Activated CD8-positive, alpha-beta memory T cell treated with anti-CD3 and anti-CD28 coated beads for 48 hours (primary cell): ENCODE results near the gene NCBP2.
A peak's percentile ranks its signal among the peaks of the same experiment; 100 is the strongest.

Experiments
- DNase-seq, 3 experiments: peaks; one replicate each; pipeline ENCODE4 v3.0.0-alpha.2; 2020; ENCODE audit warnings: low read depth in 2 of 3, low spot score in 2 of 3

Gene NCBP2

DNA sequence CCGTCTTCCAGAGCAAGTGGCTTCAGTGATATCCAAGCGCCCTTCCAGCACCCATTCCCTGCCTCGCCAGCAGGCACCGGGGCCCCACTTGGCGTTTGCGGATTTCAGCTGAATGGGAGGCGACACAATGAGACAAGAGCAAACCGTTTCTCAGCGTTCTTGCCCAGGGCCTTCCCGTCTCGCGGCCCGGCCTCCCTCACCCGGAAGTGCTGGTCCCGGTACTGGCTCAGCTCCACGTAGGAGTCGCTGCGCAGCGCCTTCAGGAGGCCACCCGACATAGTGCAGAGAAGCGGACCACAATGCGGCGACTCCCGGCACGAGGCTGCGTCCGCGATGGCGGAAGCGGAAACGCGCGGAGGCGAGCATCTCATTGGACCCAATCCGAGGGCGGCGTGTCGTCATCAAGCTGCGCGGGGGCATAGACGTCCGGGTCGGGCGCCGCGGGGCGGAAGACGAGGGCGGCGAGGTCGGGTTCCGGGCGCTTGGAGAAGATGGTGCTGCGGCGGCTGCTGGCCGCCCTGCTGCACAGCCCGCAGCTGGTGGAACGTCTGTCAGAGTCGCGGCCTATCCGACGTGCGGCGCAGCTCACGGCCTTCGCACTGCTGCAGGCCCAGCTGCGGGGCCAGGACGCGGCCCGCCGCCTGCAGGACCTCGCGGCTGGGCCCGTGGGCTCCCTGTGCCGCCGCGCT is at the start of gene NCBP2:
Gene NCBP2, minus strand, starts transcription at position 303 of the 689 bp plus-strand sequence. Its CDS starts 25 bp downstream, at position 278.
- peak; percentile 99 to 100 (median 100) for DNase-seq

DNA sequence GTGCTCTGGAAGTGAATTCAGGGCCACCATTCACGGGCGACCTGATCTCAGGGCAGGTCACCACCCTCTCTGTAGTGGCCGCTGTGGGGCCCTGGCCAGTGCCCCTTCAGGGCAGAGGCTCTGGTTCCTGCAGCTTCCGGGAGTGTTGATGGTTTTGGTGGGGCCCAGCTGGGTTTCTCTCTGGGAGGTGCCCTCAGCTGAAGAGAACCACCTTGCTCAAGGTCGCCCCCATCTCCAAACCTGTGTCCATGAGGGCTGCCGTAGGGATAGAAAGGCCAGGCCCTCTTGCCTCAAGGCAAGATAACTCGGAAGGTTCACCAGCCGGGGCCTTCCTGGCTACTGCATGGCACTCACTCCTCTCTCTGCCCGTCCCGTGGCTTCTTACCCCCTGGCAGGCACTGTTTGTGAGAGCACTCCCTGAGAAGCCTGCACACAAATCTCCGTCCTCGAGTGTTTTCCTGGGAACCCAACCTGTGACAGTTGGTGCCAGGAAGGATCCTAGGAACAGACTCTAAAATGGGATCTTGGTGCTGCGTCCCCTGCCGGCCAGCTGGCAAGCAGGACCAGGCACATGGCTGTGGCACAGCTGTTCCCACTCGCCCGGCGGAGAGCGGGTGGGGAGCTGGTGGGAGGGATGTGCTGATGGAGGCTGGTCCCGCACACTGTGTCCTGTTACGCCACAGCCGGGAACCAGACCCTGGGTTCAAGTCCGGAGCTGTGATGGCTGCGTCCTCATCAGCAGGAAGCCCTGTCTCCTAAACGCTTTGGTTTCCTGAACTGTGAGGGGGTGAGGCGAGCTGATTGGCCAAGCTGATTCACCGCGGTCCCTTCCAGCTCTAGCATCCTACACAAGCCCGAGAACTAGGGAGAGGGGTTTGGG is 49.5 kb upstream of the NCBP2 start:
- no peak for DNase-seq

DNA sequence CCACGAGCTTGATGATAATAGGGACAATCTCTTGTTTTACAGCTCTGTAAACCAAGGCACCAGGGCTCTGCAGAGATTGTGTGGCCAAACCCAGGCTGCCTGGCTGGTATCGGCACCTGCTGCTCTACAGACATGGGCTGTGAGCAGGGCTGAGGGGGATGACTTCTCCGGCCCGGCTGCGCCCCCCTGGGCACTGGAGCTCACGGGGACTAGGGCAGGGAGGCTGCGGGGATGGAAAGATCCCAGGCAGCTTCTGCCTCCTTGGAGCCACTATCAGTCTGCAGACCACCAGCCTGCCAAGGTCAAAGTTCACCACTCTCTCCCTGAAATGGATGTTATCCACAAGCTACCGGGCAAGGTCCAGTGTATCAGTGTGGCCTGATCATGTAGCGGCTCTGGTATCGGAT is 48.3 kb upstream of the NCBP2 start:
- DNase-seq = no peak

GRCh38 chr3:196989721-196990262 is 47.5 kb upstream of the NCBP2 start:
- no peak for DNase-seq

GRCh38 chr3:196988241-196989029 is 46.1 kb upstream of the NCBP2 start:
- DNase-seq = no peak

DNA sequence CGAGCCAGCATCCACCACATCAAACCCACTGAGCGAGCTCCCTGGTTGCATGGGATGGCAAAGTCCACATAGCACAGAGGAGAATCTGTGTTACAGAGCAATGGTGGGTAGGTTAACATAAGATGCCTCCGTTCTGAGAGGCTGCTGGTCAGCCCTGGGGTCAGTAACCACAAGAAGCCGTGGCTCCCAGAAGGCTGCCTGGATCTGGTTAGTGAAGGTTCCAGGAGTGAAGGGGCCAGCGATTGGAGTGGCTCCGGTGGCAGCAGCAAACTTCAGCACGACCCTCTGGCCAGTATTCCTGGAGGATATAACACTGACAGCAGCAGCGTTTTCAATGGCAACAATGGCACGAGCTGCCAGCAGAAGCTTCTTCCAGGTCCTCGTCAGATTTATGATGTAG is 44.7 kb upstream of the NCBP2 start:
- no peak for DNase-seq

DNA sequence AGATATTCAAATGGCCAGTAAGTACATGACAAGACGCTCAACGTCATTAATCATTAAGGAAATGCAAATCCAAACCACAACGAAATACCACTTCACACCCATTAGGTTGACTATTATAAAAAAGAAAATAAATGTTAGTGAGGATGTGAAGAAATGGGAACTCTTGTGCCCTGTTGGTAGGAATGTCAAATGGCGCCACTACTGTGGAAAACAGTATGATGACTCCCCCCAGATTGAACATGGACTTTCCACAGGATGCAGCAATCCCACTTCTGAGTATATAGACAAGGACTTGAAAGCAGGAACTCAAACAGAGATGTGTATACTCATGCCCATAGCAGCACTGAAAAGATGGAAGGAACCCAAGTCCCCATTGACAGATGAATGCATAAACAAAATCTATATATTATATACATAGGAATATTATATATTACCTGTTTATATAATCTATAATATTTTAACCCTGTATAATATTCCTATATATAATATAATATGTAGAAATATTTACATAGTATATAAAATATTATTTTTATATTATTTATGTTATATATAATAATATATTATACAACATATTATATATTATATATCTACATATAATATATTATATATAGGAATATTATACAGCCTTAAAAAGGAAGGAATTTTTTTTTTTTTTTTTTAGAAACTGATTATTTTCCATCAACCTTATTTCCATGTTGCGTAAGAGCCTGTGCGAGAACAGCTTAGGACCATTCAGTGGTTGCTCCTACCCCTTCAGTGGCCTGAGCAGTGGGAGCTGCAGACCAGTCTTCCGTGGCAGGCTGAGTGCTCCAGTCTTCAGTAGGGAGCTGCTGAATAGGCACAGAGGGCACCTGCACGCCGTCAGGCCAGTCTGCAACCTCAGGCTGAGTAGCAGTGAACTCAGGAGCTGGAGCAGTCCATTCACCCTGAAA is 43.9 kb upstream of the NCBP2 start:
- DNase-seq = no peak

GRCh38 chr3:196985298-196985697 is 43.0 kb upstream of the NCBP2 start:
- DNase-seq = no peak

GRCh38 chr3:196983186-196983585 is 40.9 kb upstream of the NCBP2 start:
- DNase-seq = no peak

DNA sequence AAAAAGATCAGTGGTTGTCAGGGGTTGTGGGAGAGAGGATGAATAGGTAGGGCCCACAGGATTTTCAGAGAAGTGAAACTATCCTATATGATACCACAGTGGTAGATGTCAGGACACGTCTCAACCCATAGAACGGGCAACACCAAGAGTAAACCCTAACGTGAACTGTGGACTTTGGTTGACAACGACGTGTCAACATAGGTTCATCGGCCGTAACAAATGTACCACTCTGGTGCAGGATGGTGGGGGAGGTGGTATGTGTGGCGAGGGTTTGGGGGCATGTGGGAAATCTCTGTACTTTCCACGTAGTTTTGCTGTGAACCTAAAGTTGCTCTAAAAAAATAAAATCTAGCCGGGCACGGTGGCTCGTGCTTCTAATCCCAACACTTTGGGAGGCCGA is 39.3 kb upstream of the NCBP2 start:
- no peak for DNase-seq

DNA sequence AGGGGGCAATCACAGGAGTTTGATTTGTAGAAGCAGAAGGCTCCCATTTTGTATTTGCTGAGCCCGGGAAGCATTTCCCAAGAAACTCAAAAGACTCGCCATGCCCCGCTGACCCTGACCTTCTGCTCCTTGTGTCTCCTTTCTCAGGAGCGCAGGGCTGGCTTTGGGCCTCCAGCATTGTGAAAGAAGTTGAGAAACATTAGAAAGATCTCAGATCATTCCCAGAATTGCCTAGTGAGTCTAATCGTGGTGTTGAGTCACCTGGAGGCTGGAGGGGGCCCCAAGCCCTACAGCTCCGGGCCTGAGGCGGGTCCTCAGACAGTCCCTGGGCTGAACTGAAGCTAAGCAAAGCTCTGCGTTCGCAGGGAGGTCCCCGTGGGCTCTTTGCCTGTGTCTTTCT is 37.2 kb upstream of the NCBP2 start:
- no peak for DNase-seq

DNA sequence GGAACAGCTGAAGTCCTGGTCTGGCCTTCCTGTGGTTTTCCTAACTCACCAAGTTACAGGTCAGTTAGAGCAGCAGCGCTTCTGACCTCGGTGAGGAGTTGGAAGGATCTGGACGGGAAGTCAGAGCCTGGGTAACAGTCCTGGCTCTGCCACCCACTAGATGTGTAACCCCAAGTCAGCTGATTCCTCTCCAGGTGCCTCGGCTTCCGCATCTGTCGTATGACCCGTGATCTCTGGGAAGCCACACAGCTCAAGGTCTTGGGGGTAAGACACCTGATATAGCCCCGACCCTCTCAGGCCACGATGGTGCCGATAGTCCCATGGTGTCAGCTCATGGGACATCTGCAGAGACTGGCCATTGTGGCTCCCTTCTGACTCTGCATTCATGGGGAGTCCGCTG is 34.6 kb upstream of the NCBP2 start:
- DNase-seq = no peak

GRCh38 chr3:196975349-196975748 is 33.0 kb upstream of the NCBP2 start:
- no peak for DNase-seq

- DNase-seq = no peak
Measured at GRCh38 chr3:196974661-196975060, 32.3 kb upstream of the NCBP2 start.

GRCh38 chr3:196971094-196971698 is 28.9 kb upstream of the NCBP2 start:
- DNase-seq = no peak

DNA sequence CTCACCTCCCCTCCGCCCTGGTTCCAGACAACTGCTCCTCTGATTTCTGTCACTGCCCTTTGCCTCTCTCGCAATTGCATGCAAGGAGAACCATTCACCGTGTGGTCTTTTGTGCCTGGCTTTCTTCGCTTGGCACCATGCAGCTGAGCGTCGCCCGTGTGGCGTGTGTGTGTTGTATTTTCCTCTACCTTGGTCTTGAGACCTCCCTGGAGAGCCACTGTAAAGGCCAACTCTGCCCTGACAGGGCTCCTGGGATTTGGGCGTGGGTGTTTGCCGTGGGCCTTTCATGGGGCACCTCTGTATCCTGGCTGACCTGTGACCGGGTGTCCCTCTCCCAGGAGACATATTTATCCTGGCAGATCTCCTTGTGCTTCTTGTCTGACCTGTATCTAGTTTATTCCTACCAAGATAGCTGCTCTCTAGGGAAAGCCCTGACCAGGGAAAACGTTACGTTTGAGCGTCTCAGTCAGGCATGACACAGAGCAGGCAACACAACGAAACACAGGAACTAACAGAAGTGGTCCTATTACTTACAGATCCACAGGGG is 28.3 kb upstream of the NCBP2 start:
- no peak for DNase-seq

- DNase-seq = peak; percentile 42 to 61 (median 49)
Measured at GRCh38 chr3:196969660-196970546, 27.6 kb upstream of the NCBP2 start.

- DNase-seq = peak; percentile 12 to 34 (median 18)
Measured at GRCh38 chr3:196969134-196969659, 26.9 kb upstream of the NCBP2 start.
